ENCODE data around the gene VPS36. TPM values are rescaled to one million over a fixed set of nuclear protein-coding genes. Genes with fewer than 3 reads are reported as not detected.
"Not testable (repeated sequence)": the region's sequence is repeated elsewhere in the genome, so short reads cannot be mapped to it uniquely, and the experiment has no call there.

Gene VPS36
- total RNA-seq, 1 experiment from 2014 or later: 34.8 TPM

DNA sequence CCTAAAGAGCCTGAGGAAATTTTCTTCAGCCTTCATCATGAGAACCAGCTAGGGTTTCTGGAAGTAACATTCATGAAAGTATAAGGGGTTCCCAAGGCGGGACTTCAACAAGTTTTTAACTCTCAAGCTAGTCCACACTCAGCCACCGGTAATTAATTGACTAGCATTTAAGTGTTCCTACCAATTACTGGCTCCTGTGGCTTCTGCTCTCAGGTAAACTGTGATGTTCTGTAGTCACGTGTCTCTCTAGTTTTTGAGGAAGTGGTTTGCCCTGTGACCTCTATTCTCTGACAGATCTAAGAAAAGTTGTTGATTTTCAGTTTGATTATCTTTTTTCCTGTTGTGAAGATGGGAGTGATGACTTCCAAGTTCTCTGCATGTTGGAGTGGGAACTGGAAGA, 47.5 kb upstream of the VPS36 start:
- CTCF ChIA-PET, ATAC-seq: not testable (repeated sequence)

DNA sequence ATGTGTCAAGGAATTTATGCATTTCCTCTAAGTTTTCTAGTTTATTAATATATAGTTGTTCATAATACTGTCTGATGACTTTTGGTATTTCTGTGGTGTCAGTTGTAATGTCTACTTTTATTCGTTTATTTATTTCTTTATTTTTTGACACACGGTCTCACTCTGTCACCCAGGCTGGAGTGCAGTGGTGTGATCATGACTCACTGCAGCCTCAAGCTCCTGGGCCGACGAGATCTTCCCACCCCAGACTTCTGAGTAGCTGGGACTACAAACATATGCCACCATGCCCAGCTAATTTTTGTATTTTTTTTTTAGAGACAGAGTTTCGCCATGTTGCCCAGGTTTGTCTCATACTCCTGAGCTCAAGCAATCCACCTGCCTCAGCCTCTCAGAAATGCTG, 43.8 kb upstream of the VPS36 start:
- ATAC-seq: not testable (repeated sequence)

More for the DNA sequence above, 47.5 kb upstream of the VPS36 start:
- intact Hi-C loops (cut with micrococcal nuclease); H3K4me2 ChIP-seq (ENCODE audit: low read length); H3K79me2 ChIP-seq (ENCODE audit: insufficient read depth, low read length); H2AFZ ChIP-seq (ENCODE audit: low read depth, low read length, poor library complexity, severe bottlenecking); H3K4me3 ChIP-seq (replicated peaks in 1 of 2; ENCODE audit: low read depth in 1 of 2, low read length in 2 of 2); RAD21 ChIA-PET (ENCODE audit: low non-redundant PET in 1 of 2, low total read pairs in 2 of 2, uncharacterized antibody in 2 of 2, unreplicated experiment in 2 of 2); DNase-seq (ENCODE audit: low read depth, low spot score); H3K27ac ChIP-seq (ENCODE audit: low read depth, low read length); BruUV-seq (replicated peaks); H3K36me3 ChIP-seq (ENCODE audit: control insufficient read depth in 1 of 2, insufficient read depth in 2 of 2, low read length in 2 of 2); H3K9ac ChIP-seq (ENCODE audit: low read length); H3K9me3 ChIP-seq (ENCODE audit: control insufficient read depth in 1 of 2, insufficient read depth in 1 of 2, low read depth in 1 of 2, low read length in 2 of 2); H3K4me1 ChIP-seq (ENCODE audit: control insufficient read depth in 1 of 2, insufficient read depth in 2 of 2, low read length in 2 of 2); H4K20me1 ChIP-seq (ENCODE audit: insufficient read depth); H3K27me3 ChIP-seq (ENCODE audit: insufficient read depth, low read length); H3K9me2 ChIP-seq (ENCODE audit: insufficient read depth); POLR2A ChIA-PET: not testable (repeated sequence)

DNA sequence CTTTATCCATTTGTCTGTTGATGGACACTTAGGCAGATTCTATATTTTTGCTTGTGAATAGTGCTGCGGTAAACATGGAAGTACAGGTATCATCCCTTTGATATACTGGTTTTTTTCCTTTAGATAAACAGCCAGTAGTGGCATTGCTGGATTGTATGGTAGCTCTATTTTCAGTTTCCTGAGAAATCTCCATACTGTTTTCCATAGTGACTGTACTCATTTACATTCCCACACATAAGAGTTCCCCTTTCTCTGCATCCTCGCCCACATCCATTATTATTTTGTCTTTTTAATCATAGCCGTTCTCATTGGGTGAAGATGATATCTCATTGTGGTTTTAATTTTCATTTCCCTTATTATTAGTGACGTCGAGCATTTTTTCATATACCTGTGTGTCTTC, 40.6 kb upstream of the VPS36 start:
- POLR2A ChIA-PET; H3K4me3 ChIP-seq (replicated peaks in 1 of 2; ENCODE audit: low read depth in 1 of 2, low read length in 2 of 2); H3K9ac ChIP-seq (ENCODE audit: low read length); intact Hi-C loops (cut with micrococcal nuclease); ATAC-seq; H3K27ac ChIP-seq (ENCODE audit: low read depth, low read length); H3K4me1 ChIP-seq (ENCODE audit: control insufficient read depth in 1 of 2, insufficient read depth in 2 of 2, low read length in 2 of 2); BruUV-seq (replicated peaks); CTCF ChIA-PET; H3K9me2 ChIP-seq (ENCODE audit: insufficient read depth); H3K4me2 ChIP-seq (ENCODE audit: low read length); H3K27me3 ChIP-seq (ENCODE audit: insufficient read depth, low read length); RAD21 ChIA-PET (ENCODE audit: low non-redundant PET in 1 of 2, low total read pairs in 2 of 2, uncharacterized antibody in 2 of 2, unreplicated experiment in 2 of 2); H4K20me1 ChIP-seq (ENCODE audit: insufficient read depth); H3K79me2 ChIP-seq (ENCODE audit: insufficient read depth, low read length); H3K36me3 ChIP-seq (ENCODE audit: control insufficient read depth in 1 of 2, insufficient read depth in 2 of 2, low read length in 2 of 2); H2AFZ ChIP-seq (ENCODE audit: low read depth, low read length, poor library complexity, severe bottlenecking); DNase-seq (ENCODE audit: low read depth, low spot score); H3K9me3 ChIP-seq (ENCODE audit: control insufficient read depth in 1 of 2, insufficient read depth in 1 of 2, low read depth in 1 of 2, low read length in 2 of 2): not testable (repeated sequence)

More for the DNA sequence above, 43.8 kb upstream of the VPS36 start:
- POLR2A ChIA-PET; H3K27ac ChIP-seq (ENCODE audit: low read depth, low read length); DNase-seq (ENCODE audit: low read depth, low spot score); H3K9ac ChIP-seq (ENCODE audit: low read length); H3K27me3 ChIP-seq (ENCODE audit: insufficient read depth, low read length); RAD21 ChIA-PET (ENCODE audit: low non-redundant PET in 1 of 2, low total read pairs in 2 of 2, uncharacterized antibody in 2 of 2, unreplicated experiment in 2 of 2); CTCF ChIA-PET; H4K20me1 ChIP-seq (ENCODE audit: insufficient read depth); H3K36me3 ChIP-seq (ENCODE audit: control insufficient read depth in 1 of 2, insufficient read depth in 2 of 2, low read length in 2 of 2); H3K79me2 ChIP-seq (ENCODE audit: insufficient read depth, low read length); H3K4me2 ChIP-seq (ENCODE audit: low read length); H3K4me3 ChIP-seq (replicated peaks in 1 of 2; ENCODE audit: low read depth in 1 of 2, low read length in 2 of 2); H3K4me1 ChIP-seq (ENCODE audit: control insufficient read depth in 1 of 2, insufficient read depth in 2 of 2, low read length in 2 of 2); intact Hi-C loops (cut with micrococcal nuclease); H3K9me3 ChIP-seq (ENCODE audit: control insufficient read depth in 1 of 2, insufficient read depth in 1 of 2, low read depth in 1 of 2, low read length in 2 of 2); H2AFZ ChIP-seq (ENCODE audit: low read depth, low read length, poor library complexity, severe bottlenecking); BruUV-seq (replicated peaks); H3K9me2 ChIP-seq (ENCODE audit: insufficient read depth): not testable (repeated sequence)

DNA sequence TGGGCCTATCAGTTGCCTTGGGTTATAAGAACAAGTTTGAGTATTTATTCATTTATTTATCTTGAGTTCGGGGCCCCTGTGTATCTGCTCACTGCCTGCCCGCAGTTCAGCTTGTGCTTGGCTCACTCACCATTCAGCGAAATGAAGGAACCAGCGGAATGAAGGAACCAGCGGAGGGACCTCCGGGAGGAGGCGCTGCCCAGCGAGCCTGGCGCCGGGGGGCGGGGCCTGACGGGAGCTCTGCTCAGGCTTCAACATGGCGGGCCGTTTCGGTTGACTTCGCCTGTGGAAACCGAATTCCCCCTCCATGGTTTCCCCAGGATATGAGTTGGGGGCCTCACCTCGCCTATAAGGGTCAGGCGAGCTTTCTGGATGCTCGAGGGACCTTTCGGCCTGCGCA, 38.3 kb upstream of the VPS36 start:
- H3K9me3 ChIP-seq (ENCODE audit: control insufficient read depth in 1 of 2, insufficient read depth in 1 of 2, low read depth in 1 of 2, low read length in 2 of 2); ATAC-seq: not testable (repeated sequence)

DNA sequence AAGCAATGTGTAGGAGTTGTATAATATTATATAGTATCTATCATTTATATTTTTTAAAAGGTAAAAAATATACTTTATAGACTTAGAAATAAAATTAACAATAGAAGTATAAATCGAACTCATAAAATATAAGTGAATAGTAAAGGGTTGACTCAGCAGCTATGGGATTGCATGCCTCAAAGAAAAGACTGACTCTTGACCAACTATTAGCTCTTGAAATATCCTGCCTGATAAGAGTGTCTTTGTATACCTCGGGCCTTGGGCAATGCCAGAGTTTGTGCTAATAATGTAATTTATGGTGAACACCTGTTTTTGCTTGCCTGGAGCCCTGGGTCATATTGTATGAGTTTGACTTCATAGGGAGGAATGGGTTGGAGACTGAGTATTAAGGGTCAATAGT, 36.6 kb upstream of the VPS36 start:
- CTCF ChIA-PET: not testable (repeated sequence)

More for the DNA sequence above, 38.3 kb upstream of the VPS36 start:
- H3K9me2 ChIP-seq (ENCODE audit: insufficient read depth); H3K27ac ChIP-seq (ENCODE audit: low read depth, low read length); CTCF ChIA-PET; BruUV-seq (replicated peaks); H4K20me1 ChIP-seq (ENCODE audit: insufficient read depth); DNase-seq (ENCODE audit: low read depth, low spot score); RAD21 ChIA-PET (ENCODE audit: low non-redundant PET in 1 of 2, low total read pairs in 2 of 2, uncharacterized antibody in 2 of 2, unreplicated experiment in 2 of 2); intact Hi-C loops (cut with micrococcal nuclease); H3K4me1 ChIP-seq (ENCODE audit: control insufficient read depth in 1 of 2, insufficient read depth in 2 of 2, low read length in 2 of 2); H3K4me2 ChIP-seq (ENCODE audit: low read length); H3K9ac ChIP-seq (ENCODE audit: low read length); POLR2A ChIA-PET; H2AFZ ChIP-seq (ENCODE audit: low read depth, low read length, poor library complexity, severe bottlenecking); H3K79me2 ChIP-seq (ENCODE audit: insufficient read depth, low read length); H3K36me3 ChIP-seq (ENCODE audit: control insufficient read depth in 1 of 2, insufficient read depth in 2 of 2, low read length in 2 of 2); H3K27me3 ChIP-seq (ENCODE audit: insufficient read depth, low read length); H3K4me3 ChIP-seq (replicated peaks in 1 of 2; ENCODE audit: low read depth in 1 of 2, low read length in 2 of 2): not testable (repeated sequence)

More for the DNA sequence above, 36.6 kb upstream of the VPS36 start:
- H3K4me3 ChIP-seq (replicated peaks in 1 of 2; ENCODE audit: low read depth in 1 of 2, low read length in 2 of 2); H3K9me3 ChIP-seq (ENCODE audit: control insufficient read depth in 1 of 2, insufficient read depth in 1 of 2, low read depth in 1 of 2, low read length in 2 of 2); RAD21 ChIA-PET (ENCODE audit: low non-redundant PET in 1 of 2, low total read pairs in 2 of 2, uncharacterized antibody in 2 of 2, unreplicated experiment in 2 of 2); DNase-seq (ENCODE audit: low read depth, low spot score); H3K9me2 ChIP-seq (ENCODE audit: insufficient read depth); BruUV-seq (replicated peaks); ATAC-seq; H3K9ac ChIP-seq (ENCODE audit: low read length); intact Hi-C loops (cut with micrococcal nuclease); H2AFZ ChIP-seq (ENCODE audit: low read depth, low read length, poor library complexity, severe bottlenecking); H3K79me2 ChIP-seq (ENCODE audit: insufficient read depth, low read length); H3K27me3 ChIP-seq (ENCODE audit: insufficient read depth, low read length); H3K27ac ChIP-seq (ENCODE audit: low read depth, low read length); H3K4me1 ChIP-seq (ENCODE audit: control insufficient read depth in 1 of 2, insufficient read depth in 2 of 2, low read length in 2 of 2); H3K36me3 ChIP-seq (ENCODE audit: control insufficient read depth in 1 of 2, insufficient read depth in 2 of 2, low read length in 2 of 2); H3K4me2 ChIP-seq (ENCODE audit: low read length); POLR2A ChIA-PET; H4K20me1 ChIP-seq (ENCODE audit: insufficient read depth): not testable (repeated sequence)

Data from HCT116 (cell line).